ENCODE data around the gene CFAP77. TPM values are rescaled to one million over a fixed set of nuclear protein-coding genes. Genes with fewer than 3 reads are reported as not detected.

Gene CFAP77
- total RNA-seq, 1 donor from 2014 or later = not detected

GRCh38 chr9:132485393-132485792 is 75.4 kb downstream of the CFAP77 start:
- ChIA-PET POLR2A (no interaction called here), CTCF (no interaction called here)
- TF ChIP-seq, protein P1, sequence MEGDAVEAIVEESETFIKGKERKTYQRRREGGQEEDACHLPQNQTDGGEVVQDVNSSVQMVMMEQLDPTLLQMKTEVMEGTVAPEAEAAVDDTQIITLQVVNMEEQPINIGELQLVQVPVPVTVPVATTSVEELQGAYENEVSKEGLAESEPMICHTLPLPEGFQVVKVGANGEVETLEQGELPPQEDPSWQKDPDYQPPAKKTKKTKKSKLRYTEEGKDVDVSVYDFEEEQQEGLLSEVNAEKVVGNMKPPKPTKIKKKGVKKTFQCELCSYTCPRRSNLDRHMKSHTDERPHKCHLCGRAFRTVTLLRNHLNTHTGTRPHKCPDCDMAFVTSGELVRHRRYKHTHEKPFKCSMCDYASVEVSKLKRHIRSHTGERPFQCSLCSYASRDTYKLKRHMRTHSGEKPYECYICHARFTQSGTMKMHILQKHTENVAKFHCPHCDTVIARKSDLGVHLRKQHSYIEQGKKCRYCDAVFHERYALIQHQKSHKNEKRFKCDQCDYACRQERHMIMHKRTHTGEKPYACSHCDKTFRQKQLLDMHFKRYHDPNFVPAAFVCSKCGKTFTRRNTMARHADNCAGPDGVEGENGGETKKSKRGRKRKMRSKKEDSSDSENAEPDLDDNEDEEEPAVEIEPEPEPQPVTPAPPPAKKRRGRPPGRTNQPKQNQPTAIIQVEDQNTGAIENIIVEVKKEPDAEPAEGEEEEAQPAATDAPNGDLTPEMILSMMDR (IDR thresholded peaks at IDR 0.05) = no peak
- DNase-seq (no peak), ATAC-seq (ENCODE audit: low read depth) (no peak)
- Mint-ChIP-seq H3K4me1 (no peaks in the 10 kb centered on the region), H3K9me3 (no peaks in the 10 kb centered on the region), H3K27ac (no peak overlapping the region), H3K4me3 (no peak overlapping the region), H3K36me3 (ENCODE audit: low read depth) (no peaks in the 10 kb centered on the region), H3K27me3 (peaks cover 42% of the 10 kb centered on the region)
- intact Hi-C loops (cut with micrococcal nuclease) = no loop called here

DNA sequence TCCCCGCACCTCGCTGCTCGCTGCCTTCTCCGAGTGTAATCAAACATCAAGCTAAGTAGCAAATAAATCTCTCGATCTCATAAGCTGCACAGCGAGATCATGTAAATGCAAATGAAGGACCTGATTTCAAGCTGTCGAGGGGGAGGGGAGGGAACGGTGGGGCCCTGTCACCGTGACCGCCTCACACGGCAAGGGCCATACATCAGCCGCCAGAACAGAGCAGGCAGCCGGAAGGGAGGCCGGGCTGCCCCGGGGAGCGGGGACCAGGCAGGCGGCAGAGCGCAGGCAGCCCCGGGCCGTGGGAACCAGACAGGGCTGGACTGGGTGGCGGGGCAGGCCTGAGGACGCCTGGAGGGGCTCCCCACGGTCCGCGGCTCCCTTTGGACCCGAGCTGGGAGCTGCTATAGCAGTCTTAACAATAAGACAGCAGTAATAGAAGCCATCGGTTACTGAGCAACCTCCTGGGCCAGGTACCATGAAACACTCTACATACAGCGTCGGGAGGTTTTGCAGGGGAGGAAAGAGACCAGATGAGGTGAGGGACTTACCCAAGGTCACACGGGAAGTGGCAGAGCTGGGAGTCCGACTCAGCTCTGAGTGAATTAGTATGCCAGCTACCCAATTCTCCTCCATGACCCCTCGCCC is 76.8 kb downstream of the CFAP77 start:
- intact Hi-C loops (cut with micrococcal nuclease) = no loop called here
- H3K36me3 Mint-ChIP-seq (ENCODE audit: low read depth) = no peaks in the 10 kb centered on the region
- TF ChIP-seq, protein P1 (IDR thresholded peaks at IDR 0.05) = no peak
- H3K9me3 Mint-ChIP-seq = no peaks in the 10 kb centered on the region
- ATAC-seq (ENCODE audit: low read depth) (no peak), DNase-seq (no peak)
- no peaks in the 10 kb centered on the region for H3K4me1 Mint-ChIP-seq
- POLR2A ChIA-PET = interaction anchor here (0.7 kb wide), 1 partner anchor 1169 kb away, joined by 3 read pairs; no protein-coding TSS in a partner anchor
- H3K27ac Mint-ChIP-seq = no peak overlapping the region
- CTCF ChIA-PET = no interaction called here
- peaks cover 48% of the 10 kb centered on the region for H3K27me3 Mint-ChIP-seq
- H3K4me3 Mint-ChIP-seq = no peak overlapping the region

DNA sequence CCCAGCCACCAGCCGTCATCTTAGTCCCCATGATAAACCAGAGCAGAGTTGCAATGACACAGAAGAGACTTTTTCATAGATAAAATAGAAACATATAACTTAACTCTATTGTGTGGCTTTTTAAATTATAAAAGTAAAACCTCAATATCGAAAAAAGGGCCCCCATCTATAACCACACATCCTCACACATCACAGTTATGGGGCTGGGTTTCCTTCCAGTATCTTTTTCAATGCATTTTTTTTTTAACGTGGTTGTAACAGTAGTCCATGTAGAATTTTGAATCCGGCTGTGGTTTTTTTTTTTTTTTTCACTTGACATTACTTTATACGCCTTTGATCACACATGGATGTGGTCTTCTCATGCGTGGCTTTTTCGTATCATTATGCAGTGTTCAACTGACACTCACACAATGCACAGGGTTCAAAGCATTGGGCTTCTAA is 77.4 kb downstream of the CFAP77 start:
- ATAC-seq (ENCODE audit: low read depth) (no peak), DNase-seq (no peak)
- Mint-ChIP-seq H3K27me3 (peaks cover 48% of the 10 kb centered on the region), H3K9me3 (no peaks in the 10 kb centered on the region), H3K36me3 (ENCODE audit: low read depth) (no peaks in the 10 kb centered on the region), H3K27ac (no peak overlapping the region), H3K4me3 (no peak overlapping the region), H3K4me1 (no peaks in the 10 kb centered on the region)
- TF ChIP-seq, protein P1 (IDR thresholded peaks at IDR 0.05) = no peak
- ChIA-PET POLR2A (no interaction called here), CTCF (no interaction called here)
- intact Hi-C loops (cut with micrococcal nuclease) = no loop called here

DNA sequence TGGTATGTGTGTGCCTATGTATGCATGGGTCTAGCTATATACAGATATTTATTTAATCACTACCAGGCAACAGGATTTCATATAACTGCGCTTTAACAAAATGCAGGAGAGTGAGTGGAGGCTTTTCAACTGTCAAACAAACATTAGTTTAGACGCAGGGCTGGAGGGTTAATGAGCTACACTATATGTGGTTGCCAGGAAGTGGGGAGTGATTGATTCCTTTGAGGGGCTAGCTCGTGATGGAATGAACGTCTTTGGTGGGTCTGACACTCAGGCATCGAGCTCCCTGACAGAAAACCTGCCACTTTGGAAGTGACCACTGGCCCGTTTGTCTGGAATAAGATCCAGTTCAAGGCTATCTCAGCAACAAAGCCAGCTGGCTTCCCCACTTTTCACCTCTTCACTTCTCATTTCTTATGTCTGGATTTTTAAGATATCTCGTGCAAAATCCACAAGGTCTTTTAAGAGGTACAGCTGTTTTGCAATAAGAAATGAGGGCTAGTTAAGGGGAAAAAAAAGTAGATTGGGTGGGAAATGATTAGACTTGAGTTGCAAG is 78.0 kb downstream of the CFAP77 start:
- no peak for DNase-seq
- H3K27ac Mint-ChIP-seq = no peak overlapping the region
- H3K27me3 Mint-ChIP-seq = peaks cover 45% of the 10 kb centered on the region
- ChIA-PET POLR2A (no interaction called here), CTCF (interaction anchor here (1.1 kb wide), 1 partner anchor 19 kb away, joined by 6 read pairs; no protein-coding TSS in a partner anchor)
- intact Hi-C loops (cut with micrococcal nuclease) = no loop called here
- H3K4me3 Mint-ChIP-seq = no peak overlapping the region
- H3K9me3 Mint-ChIP-seq = no peaks in the 10 kb centered on the region
- no peak for ATAC-seq (ENCODE audit: low read depth)
- H3K36me3 Mint-ChIP-seq (ENCODE audit: low read depth) = no peaks in the 10 kb centered on the region
- H3K4me1 Mint-ChIP-seq = no peaks in the 10 kb centered on the region
- TF ChIP-seq, protein P1 (IDR thresholded peaks at IDR 0.05) = no peak

GRCh38 chr9:132488626-132489025 is 78.6 kb downstream of the CFAP77 start:
- Mint-ChIP-seq H3K27me3 (peaks cover 42% of the 10 kb centered on the region), H3K27ac (no peak overlapping the region), H3K4me3 (no peak overlapping the region), H3K9me3 (no peaks in the 10 kb centered on the region), H3K36me3 (ENCODE audit: low read depth) (no peaks in the 10 kb centered on the region), H3K4me1 (no peaks in the 10 kb centered on the region)
- CTCF ChIA-PET = interaction anchor here (1.1 kb wide), 1 partner anchor 18 kb away, joined by 6 read pairs; no protein-coding TSS in a partner anchor
- DNase-seq (no peak), ATAC-seq (ENCODE audit: low read depth) (no peak)
- POLR2A ChIA-PET = no interaction called here
- TF ChIP-seq, protein P1 (IDR thresholded peaks at IDR 0.05) = no peak
- intact Hi-C loops (cut with micrococcal nuclease) = no loop called here
